Urothelium cell line (cell line): ENCODE data around the gene BANP.
A peak's percentile ranks its signal among the peaks of the same experiment; 100 is the strongest.
"Not testable (repeated sequence)": the region's sequence is repeated elsewhere in the genome, so short reads cannot be mapped to it uniquely, and the experiment has no call there.

Experiments used
- DNase-seq: peaks from one replicate; pipeline ENCODE4 v3.0.0; 2011; ENCODE audit warnings: low spot score, mixed read lengths
- FAIRE-seq: peaks from 2 replicates; lab custom pipeline; 2011; peaks lifted over from hg19 to GRCh38; lab: Jason Lieb, UNC

Gene BANP

DNA sequence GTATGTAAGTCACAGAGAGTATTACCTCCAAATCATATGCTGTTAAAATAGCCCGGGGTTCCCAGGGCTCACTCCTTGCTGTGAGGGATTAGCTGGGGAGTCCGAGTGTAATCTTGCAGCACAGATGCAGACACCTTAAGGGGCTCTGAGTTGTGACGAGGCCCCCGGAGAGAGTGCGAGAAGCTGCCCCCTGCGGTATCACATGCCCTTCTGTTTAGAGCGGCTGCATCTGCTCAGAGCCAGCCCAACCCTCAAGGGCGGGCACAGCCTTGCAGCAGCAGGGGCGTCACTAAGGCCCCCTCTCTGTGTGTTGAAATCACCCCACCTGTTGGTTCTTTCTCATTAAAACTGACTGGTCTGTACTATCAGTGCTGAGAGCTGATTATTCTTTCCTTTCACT lies 37.4 kb downstream of the BANP start:
- FAIRE-seq: not testable (repeated sequence)

DNA sequence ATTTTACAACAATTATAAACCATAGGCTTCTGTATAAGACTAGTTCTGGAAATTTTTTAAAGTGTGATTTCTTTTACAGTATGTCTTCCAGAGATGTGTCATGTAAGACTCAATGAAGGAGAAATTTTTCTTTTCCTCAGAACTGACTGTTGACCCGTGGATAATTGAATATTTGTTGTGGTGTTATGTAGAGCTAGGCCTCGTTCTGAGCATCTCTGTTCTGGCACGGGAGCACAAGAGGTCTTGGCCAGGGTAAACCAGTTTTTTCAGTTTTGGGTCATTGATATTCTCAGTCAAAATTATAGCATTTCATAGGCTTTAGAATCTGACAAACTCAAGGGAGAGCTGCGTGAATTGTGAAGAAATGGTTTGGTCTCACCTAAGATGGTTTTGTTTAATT lies 39.0 kb downstream of the BANP start:
- FAIRE-seq, DNase-seq: not testable (repeated sequence)

More for the DNA sequence above, 37.4 kb downstream of the BANP start:
- DNase-seq: not testable (repeated sequence)

DNA sequence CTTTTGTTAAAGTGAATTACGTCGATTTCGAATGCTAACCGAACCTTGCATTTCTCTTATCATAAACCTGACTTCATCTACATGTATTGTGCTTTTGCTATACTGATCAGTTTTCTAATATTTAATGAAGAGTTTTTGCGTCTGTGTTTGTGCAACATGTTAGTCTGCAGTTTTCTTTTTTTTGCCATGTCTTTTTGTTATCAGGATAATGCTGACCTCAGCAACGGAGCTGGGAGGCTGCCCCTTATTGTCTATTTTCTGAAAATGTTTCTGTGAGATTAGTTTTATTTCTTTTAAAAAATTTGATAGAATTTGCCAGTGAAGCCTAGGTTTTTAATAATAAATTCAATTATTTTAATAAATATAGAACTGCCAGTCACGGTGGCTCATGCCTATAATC lies 40.9 kb downstream of the BANP start:
- not testable (repeated sequence) for DNase-seq, FAIRE-seq

DNA sequence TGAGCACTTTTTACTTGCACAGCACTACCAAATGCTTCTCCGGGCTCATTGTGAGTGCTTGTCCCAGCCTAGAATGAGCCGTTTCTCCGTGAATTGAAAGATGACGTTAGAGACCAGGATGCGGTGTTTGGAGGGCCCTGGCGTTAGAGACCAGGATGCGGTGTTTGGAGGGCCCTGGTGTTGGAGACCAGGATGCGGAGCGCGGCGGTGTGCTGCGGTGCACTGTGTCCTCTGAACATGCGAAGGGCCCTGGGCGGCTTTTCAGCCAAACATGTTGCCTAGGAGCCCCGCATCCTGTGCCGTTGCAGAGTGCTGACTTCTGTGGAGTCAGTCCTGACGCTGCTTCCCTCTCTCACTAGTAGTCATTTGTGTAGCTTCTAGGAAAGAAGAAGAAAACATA lies 42.7 kb downstream of the BANP start:
- FAIRE-seq: no peak

GRCh38 chr16:87995644-87996043 lies 44.4 kb downstream of the BANP start:
- DNase-seq: no peak
- FAIRE-seq: no peak

More for the DNA sequence above, 42.7 kb downstream of the BANP start:
- no peak for DNase-seq

DNA sequence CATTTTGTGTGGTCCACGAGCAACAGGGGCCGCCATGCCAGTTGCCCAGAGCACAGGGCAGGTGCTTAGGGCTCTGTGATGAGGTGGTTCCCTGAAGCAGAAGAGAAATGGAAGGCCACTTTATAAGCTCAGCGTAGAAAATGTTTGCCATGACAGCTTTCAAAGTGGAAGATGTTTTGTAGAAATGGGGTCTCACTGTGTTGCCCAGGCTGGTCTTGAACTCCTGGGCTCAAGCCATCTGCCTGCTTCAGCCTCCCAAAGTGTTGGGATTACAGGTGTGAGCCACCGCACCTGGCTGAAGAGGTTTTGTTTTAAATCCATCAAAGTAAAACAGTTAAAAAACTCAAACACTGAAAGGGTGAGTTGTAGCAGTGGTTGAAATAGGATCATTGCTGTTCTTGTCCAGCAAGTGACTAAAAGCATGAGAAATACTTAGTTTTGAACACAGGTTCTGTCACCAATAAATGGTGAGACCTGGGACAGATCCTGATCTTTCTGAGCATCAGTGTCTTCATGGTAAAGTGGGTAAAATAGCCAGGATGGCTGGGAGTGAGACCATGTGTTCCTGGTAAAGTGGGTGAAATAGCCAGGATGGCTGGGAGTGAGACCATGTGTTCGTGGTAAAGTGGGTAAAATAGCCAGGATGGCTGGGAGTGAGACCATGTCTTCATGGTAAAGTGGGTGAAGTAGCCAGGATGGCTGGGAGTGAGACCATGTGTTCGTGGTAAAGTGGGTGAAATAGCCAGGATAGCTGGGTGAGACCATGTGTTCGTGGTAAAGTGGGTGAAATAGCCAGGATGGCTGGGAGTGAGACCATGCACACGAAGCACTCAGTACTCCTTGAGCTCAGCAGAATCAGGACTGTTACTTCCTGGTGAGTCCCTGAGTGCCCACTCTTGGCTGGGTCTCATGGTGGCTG lies 46.0 kb downstream of the BANP start:
- peak; percentile 23 for FAIRE-seq

GRCh38 chr16:87998184-87998793 lies 47.1 kb downstream of the BANP start:
- DNase-seq, FAIRE-seq: not testable (repeated sequence)

More for the DNA sequence above, 46.0 kb downstream of the BANP start:
- no peak for DNase-seq

GRCh38 chr16:87998992-87999391 lies 47.8 kb downstream of the BANP start:
- not testable (repeated sequence) for DNase-seq, FAIRE-seq

DNA sequence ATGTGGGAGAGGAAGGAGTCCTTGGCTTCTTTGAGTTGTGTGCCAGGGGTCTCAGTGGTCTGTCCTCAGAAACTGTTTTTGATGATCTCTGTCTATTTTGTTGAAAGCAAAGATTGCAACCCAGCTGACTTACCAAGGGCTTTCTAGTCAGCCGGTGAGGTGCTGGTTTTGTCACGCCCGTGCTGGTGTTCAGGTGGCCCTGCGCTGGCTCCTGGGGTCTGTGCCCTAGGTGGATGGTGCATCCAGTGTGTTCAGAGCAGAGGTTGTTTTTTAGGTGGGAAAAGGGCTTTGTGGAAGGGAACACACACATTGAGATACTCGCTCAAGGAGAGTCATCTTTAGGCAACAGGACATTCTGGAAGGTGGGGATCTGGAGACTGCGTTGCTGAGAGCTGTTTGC lies 51.0 kb downstream of the BANP start:
- FAIRE-seq (no peak), DNase-seq (no peak)

- no peak for DNase-seq
- no peak for FAIRE-seq
Measured at GRCh38 chr16:88002749-88003148, 51.5 kb downstream of the BANP start.

GRCh38 chr16:88003316-88003715 lies 52.1 kb downstream of the BANP start:
- no peak for FAIRE-seq

GRCh38 chr16:88003736-88004135 lies 52.5 kb downstream of the BANP start:
- DNase-seq (no peak), FAIRE-seq (no peak)

More at GRCh38 chr16:88003316-88003715, 52.1 kb downstream of the BANP start:
- DNase-seq: no peak

DNA sequence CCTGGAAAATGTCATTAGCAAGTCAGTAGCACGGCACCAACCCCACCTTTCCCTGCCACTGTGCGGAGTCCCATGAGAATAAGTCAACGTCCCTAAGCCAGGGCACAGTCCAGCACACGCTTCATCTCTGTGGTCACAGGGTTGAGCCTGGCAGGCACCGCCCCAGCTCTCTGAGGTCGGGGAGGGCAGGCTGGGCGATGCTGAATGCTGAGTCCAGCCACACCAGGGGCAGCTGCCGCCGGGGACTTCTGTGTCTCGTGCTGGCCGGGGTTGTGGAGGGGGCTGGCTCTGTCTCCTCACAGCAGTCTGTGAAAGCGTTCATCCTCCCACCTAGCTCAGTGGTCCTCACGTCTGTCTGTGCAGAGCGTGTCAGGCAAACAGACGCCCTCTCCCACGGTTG lies 53.2 kb downstream of the BANP start:
- no peak for FAIRE-seq
- DNase-seq: no peak

- DNase-seq (no peak), FAIRE-seq (no peak)
Measured at GRCh38 chr16:88005181-88005581, 53.9 kb downstream of the BANP start.

- no peak for DNase-seq
- FAIRE-seq: no peak
Measured at GRCh38 chr16:88005968-88006367, 54.7 kb downstream of the BANP start.

DNA sequence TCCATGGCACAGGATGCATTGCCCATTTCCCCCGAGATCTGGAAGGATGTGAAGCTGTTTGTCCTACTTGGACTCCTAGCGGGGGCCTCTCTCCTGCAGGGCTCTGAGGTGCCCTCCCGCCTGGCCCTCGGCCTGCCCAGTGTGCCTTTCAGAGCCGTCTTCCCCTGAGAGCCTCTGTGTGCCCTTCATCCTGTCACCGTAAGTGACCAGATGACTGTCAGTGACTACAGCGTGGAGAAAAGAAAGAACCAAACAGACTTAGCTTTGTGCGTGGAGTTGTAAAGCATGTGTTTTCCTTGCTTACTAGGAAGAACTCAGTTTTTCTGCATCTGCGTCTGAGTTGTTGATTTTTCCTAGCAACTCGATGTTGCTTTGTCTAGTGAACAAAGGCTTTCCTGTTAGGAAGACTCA lies 56.1 kb downstream of the BANP start:
- FAIRE-seq: no peak
- no peak for DNase-seq

DNA sequence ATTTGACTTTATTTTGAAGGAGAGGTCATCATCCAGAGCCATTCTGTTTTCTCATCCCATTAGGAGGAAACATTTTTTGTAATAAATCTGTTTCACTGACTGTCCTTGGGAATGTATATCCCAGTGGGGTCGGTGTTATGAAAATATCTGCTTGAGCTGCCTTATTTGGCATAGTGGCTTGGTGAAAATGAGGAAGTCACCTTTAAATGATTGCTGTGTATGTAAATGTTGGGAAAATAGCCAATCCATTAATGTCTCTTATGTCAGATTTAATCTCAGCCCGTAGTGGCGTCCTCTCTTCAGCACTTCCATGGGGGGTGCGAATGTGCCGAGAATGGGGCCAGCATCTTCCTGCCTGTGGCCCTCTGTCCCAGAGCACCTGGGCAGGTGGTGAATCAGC lies 57.6 kb downstream of the BANP start:
- DNase-seq (no peak), FAIRE-seq (no peak)

GRCh38 chr16:88009563-88010342 lies 58.5 kb downstream of the BANP start:
- DNase-seq: no peak
- FAIRE-seq: no peak

- no peak for DNase-seq
- FAIRE-seq: peak; percentile 92
Measured at GRCh38 chr16:88010343-88010967, 59.2 kb downstream of the BANP start.

GRCh38 chr16:88010968-88011483 lies 59.8 kb downstream of the BANP start:
- FAIRE-seq: no peak

More at GRCh38 chr16:88010968-88011483, 59.8 kb downstream of the BANP start:
- DNase-seq: no peak
